GM21447 (cell line): ENCODE measurements around the gene KRT80.

Source experiments
- ATAC-seq: cut with Tn5 transposase; IDR thresholded peaks from one replicate; pipeline ENCODE4 v1.9.1; 2021; ENCODE audit not compliant: unreplicated experiment

Gene KRT80

DNA sequence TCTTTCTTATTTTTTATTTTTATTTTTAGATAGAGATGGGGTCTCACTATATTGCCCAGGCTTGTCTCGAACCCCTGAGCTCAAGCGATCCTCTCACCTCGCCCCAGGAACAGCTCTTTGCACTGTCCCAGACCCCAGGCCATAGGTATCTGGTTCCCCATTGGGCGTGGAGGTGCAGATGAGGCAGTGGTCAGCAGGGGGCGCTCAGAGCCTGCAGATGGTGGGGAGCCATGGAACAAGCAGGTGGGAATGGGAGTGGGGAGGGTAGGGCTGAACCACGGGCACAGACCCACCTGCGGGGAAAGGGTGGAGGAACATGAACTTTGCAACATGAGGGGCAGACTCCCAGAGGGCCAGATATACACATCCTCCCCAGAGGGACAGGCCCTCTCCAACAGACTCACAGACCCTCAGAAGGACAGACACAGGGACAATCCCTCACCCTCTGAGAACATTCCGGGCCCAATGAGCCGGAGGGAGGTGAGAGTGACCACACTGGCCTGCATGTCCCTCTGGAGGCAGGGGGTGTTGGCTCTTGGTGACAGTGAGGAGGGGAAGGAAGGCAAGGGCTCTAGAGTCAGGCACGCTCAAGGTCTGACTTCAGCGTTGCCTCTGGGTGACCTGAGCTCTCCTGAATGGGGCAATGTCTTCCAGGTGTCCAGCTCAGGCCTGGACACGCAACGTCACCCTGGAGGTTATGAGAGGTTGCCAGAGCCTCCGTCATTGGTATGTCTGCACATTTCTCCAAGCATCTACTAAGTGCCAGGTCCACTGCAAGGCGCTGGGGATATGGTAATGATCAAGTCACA lies 34.9 kb downstream of the KRT80 start:
- ATAC-seq = no peak

DNA sequence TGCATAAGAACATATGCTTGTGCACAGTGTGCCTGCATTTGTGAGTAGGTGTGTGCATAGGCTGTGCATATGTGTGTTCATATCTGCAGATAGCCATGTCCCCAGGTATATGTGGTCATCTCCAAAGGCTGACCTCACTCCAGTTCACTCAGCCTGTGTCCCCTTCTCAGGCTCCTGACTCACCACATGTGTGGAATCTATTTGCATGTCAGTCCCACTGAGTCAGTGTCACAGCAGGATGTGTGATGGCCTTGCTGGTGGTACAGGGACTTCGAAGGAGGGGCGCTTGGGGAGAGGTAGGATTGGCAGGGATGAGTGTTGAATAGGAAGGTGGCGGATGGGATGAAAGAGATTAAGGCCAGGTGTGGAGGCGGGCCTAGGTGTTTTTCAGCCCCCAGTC lies 35.5 kb downstream of the KRT80 start:
- no peak for ATAC-seq

DNA sequence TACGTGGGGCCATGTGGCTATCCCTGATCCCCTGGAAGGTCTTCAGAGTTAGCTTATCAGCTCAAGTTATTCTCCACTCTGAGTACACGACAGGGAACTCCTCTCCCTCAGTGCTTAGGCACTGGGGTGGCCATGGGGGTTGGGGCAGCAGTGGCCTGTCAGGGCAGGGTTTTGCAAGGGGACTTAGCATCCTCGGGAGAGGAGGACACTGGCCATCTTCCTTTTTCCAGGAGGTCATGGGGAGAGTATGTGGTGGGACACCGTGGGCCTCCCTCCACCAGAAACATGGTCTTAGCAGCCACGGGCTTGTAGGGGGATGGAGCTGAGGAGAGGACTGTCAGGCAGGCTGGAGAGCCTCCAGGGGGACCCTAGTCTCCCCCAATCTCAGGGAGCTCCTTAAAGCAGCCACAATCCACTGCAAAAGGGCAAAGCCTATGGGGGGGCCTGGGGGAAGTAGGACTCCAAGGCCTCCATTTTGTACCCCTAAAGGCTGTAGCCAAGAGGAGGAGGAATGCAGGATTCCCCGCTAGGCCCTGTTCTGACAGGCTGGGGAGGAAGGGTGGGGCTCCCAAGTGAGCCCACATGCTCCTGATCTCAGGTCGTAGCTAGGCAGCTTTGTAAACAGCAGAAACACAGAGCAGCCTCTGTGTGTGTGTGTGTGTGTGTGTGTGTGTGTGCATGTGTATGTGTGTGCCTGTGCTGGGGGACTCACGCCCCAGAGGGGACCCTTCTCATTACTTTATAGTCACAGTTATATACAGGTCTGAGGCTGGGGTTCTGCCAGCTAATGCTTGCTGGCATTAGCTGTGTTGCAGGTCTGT lies 36.6 kb downstream of the KRT80 start:
- ATAC-seq = no peak

DNA sequence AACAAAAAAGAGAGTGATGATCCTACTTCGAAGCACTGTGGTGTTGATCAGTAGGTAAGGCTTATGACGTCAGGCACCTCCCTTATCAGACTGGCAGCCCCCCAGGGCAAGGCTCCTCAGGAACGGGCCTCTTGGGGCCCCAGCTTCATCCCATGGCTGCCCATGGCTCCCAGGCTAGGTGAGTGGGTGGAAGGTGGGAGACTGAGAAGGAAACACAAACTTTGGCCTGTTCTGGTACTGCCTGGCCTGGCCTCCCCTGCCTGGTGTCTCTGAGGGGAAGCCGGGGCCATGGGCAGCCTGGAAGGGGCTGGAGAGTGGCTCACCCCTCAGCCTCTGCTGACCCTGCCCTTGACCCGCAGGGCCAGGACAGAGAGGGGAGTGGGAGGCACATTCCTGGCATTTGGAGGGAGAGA lies 38.9 kb downstream of the KRT80 start:
- ATAC-seq = no peak

DNA sequence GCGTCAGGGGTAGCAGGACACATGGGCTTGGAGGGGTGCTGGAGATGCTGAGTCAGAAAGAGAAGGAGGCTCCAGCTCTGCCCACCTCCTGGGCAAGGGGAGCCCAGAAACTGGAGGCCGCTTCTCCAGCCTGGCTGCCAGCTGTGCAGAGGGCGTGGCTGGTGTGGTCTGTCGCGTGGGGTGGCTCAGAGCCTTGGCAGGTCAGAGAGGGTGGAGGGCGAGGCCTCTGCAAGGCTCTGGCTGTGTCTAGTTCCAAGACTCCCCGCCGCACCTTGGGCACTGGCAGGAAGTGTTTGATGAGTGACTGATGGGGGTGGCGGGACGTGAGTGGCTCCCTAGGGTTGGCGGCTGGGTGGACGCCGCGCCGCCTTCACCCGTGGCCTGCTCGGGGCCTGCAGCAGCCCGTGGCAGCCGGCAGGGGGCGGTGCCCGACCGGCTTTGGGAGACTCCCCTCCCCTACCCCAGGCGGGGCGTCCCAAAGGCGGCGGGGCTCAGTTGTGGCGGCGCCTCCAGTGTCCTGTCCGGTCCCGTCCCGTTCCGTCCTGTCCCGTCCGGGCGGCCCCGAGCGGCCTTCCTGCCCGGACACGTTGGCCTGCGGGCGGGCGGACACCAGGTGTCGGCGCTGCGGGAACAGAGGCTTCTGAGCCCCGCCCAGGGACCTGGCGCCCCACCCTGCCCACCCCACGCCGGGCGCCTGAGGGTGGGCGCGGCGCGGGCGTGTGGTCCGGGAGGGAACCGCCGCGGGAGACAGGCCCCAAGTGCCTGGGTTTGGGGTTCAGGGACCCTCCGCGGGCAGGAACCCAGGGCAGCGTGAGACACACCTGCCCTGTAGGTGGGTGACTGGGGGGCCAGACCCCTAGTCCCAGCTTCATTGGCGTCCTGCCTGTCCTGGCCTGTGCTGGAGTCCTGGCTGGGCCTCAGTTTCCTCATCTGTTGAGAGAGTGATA lies 39.7 kb downstream of the KRT80 start:
- ATAC-seq = no peak

DNA sequence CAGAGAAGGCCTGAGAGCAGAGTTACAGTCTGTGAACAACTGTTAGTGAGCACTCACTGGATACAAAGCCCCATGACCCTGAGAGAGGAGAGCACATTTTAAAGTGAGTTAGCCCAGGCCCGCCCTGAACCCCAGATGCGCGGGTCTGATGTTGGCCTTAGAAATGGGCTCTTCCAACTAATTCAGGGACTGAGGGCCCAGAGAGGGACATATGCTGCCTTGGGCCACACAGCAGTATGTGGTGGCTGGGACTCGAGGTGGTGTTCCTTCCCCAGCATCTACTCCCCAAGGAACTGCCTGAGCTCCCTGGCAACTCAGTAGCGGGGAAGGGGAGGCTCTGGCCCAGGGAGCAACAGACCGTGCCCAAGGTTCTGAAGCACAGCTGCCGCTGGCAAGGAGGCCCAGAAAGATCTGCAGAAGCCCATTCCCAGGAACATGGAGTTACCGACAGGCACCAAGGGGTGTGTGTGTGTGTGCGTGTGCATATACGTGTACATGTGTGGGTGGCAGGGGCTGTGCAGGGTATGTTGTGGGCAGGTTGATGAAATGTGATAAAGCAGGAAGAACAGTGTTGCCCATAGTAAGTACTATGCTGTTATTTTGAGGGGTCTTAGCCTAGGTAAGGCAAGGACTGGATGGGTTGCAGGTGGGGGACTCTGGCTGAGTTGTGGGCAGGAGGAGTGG lies 40.5 kb downstream of the KRT80 start:
- ATAC-seq = no peak

DNA sequence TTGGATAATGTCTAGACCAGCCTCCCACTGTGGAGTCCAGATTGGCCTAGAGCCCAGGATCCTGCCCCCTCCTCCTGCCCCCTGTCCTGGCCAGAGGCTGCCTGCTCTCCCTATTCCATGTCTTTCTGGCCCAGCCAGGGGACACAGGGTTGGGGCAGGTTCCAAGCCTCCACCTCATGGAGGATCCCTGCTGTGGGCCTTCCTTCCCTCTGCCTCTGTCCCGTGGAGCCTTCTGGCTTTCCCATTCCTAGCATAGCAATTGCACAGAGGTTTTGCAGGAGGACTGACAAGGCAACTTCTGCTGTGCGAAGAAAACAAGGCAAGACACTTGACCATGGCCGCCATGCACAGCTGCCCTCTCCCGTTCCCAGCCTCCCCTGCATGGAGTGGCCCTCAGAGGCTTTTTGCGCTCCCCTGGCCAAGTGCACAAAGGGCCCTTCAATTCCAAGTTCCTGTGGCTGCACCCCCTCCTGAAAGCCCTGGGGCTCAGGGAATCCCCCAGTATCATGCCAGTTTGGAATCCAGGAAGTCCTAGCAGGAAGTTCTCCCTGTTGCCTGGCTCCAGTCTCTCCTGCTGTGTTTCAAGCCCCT lies 42.1 kb downstream of the KRT80 start:
- ATAC-seq = no peak

DNA sequence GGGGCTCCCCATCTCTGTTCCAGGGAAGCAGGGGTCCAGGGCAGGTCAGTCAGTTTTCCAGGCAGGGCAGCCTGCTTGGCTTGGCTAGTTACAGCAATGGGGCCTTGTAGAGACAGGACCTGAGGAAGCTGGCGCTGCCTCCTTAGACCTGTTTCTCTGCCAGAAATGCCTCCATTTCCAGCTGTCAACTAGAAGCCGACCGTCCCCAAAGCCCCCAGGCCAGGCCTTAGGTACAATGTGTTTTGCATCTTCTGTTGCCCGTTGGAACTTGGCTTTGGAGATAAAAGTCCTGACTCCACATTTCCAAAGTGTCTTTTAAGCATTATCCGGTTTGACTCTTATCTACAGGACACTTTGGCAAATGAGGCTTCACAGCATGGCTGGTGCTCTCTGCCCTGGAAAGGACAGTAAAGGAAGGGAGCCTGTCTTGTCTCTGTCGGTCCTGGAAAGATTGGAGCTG lies 42.6 kb downstream of the KRT80 start:
- no peak for ATAC-seq

DNA sequence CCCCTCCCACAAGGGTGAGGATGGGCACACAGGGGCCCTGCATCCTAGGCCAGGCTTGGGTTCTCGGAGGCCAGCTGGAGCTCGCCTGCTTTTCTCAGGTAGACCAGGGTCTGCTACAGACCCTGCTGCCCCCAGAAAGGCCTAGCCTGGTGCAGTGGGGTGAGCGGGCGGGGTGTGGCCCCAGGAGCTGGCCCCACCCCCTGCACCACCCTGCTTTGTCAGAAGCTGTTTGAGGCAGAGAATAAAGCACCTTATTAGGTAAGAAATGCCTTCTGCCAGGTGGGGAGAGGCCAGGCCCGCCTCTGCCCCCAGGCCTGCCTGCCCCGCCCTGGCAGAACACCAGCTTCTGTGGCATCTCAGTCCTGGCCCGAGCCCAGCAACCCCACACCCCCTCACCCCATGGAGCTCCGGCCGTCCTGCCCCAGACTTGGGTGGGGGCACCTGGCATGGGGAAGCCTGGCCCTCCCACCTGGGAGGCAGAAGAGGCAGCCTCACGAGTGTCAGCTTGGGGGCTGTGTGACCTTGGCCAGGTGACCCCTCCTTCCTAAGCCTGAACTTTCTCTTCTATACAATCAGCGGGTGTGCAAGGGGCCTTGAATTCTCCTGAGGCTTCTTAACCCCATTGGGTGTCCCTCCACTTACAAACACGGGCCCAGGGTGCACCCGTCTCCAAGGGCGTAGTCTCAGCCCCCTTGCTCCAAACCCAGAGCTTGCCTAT lies 43.2 kb downstream of the KRT80 start:
- no peak for ATAC-seq

DNA sequence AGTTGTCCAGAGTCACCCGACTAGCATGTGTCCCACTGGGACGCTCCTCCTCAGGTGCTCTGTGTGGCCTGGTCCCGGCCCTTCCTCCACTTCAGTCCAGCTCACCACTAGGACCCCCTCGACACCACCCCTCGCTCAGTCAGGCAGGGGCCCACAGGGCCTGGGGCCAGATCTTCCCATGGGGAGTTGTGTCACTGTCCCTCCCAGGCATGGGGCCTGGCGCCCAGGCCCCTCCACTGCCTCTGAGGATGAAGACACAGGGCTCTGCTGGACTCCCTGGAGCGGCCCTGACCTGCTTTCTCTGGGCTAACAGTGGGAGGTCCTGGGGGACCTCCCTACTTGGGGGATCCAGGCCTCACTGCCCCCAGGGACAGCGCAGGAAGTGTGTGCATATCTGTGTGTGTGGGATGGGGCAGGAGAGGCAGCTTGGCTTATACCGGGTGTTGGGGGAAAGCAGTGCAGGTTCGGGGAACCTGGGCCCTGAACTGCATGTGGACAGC lies 43.8 kb downstream of the KRT80 start:
- no peak for ATAC-seq

DNA sequence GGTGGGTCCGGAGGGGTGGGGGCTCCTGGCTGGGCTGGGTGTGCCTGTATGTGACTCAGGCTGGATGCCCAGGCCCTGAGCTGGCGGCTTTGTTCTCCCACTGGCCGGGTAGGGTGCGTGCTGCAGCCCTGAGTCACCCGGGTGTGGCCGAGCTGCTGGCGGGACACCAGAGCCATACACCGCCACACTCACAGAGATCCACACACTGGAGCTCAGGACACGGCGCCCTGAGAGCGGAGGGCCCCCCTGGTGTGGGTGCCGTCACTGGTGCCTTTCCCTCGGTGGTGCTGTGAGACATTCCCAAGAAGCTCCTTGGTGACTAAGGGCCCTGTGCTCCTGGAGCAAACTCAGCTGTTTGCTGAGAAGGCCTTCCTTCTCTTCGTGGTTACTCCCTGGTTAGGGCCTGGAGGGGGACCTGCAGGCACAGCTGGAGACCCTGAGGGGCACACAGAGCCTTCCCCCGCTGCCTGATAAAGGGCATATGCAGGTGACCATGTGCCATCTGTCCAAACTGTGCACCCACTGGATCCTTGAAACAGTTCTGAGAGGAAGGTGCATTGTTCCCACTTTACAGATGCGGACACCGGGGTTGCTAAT lies 44.3 kb downstream of the KRT80 start:
- no peak for ATAC-seq

DNA sequence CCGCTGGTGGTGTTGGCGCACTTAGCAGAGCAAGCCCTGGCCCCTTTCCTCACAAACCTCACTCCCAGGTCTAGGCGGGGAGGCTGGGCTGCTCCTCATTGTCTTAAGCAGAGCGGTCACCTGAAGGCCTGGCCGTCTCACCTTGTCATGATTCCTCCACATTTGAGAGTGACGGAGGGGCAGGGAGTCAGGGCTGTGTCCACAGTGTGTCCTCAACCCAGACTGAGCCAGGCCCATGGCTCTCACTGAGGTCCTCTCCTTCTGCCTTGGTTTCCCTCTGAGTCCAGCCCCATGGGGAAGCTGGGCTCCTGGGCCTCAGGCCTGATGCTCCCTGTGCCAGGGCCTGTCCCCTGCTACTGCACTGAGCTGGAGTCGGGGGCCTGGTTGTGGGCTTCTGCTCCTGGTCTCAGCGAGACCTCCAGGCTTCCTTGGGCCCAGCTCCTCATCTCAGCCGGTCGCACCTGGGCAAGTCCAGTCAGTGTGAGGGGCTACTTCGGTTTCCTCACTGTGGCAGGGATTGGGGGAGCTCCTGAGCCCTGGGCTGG lies 44.9 kb downstream of the KRT80 start:
- ATAC-seq = no peak

DNA sequence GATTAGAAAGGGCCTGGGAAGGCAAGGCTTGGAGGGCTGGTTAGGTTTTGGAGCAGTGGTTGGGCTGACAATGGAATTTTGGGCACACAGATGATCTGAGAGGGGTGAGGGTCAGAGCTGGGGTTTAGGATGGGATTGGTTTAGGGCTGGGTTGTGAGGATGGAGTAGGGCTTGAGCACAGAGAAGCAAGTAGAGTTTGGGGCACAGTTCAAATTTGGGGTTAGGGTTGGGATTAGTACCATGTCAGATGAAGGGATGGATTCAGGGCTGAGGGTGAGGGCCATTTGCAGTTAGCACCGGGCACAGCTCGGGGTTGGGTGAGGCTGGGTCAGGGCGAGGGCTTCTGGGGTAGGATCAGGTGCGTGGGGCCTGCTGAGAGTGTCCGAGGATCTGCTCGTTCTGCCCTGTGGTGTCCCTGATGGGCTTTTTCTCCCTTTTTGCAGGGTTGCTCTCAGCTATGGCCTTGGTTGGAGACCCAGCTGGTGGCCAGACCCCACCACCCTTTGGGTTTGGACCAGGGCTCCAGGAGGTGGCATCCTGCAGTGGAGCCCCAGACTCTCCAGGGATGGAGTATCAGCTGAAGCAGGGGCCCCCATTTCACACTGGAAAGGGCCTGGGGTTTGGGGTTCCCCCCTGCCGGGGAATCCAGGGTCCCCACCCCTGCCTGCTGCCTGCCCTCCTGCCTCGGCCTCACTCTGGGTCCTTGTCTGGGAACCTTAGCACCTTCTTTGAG lies 45.6 kb downstream of the KRT80 start:
- no peak for ATAC-seq

DNA sequence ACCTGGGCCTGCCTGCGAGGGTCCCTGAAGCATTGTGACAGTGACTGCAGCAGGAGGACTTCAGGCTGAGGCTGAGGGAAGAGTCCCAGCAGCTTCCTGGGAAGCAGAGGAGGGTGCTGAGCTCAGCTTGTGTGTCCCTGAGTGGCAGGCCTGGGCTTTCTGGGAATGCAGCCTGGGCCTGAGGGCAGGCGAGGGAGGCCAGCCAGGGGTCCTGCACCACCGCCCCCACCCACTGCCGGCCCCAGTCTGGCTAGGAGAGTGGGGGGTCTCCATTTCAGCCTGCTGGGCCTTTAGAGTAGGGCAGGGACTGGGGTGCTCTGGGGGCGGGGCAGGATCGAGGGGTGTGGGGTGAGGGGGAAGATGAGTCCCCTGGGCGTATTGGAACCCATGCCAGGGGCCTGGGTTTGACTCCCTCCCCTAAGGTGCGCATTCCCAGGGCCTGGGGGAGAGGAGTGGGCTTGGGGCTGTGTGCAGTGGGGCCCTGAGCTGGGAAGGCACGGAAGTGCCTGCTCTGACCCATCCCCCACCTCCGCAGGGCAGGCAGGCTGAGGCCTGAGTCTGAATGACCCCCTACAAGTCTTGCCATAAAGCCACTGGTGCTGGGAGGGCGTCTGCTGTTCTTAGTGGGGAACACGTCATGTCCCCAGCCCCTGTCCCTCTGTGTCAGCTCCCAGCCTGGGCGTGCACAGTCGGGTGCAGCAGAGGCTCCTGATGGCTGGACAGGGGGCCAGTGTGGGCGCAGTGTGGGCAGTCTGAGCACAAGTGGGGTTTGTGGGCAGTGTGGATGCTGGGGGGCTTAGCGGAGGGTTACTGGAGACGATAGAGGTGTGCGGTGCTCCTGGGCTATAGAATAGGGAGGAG lies 46.4 kb downstream of the KRT80 start:
- ATAC-seq = no peak

DNA sequence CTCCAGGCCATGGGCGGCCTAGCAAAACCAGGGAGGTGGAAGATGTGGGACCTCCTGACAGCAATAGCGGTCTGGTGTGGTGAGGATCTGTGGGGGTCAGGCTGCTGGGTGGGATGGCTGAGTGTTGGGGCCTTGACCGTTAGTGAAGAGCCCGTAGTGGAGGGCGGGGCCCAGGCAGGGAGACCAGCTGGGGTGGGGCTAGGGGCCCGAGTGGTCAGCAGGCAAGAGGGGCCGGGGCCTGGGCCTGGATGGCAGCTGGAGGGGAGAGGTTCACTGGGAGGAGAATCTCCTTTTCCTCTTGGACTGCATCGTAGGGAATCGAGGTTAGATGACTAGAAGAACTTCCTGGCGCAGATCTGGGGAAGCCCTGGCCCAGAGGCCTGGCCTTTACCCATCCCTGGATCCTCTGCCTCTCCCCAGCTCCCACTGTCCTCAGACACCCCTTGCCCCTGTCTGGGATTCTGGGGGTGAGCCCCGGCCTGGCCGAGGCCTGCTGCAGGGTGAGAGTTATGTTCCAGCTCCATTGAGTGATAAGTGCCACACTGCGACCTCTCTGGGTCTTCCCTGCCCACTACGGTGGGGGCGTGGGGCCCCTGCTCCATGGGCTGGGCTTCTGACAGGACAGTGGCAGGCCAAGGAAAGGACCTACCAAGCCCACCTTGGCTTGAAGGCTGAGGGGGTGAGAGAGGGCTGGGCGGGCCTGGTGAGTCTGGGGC lies 47.1 kb downstream of the KRT80 start:
- no peak for ATAC-seq

DNA sequence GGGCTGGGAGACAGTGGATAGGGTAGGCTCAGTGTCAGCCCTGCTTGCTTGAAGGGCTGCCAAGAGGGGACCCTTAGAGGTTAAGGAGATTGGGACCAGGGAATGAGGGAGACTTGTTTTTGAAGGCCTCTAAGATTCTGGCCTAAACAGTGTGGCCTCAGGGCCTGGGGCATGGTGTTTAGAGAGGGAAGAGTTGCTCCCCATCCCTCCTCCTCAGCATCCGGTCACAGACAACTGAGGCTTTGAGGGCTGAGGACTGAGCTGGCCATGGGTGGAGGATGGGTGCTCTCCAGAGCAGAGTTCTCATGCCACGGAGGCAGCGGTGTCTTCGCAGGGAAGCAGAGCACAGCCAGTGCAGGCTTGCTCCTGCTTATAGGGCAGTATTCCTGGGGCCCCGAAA lies 49.4 kb downstream of the KRT80 start:
- ATAC-seq = no peak
